Ascending aorta (tissue), 2 donors: ENCODE results near the gene PXDN. TPM values are rescaled to one million over a fixed set of nuclear protein-coding genes. Genes with fewer than 3 reads are reported as not detected.
"Not testable (repeated sequence)": the region's sequence is repeated elsewhere in the genome, so short reads cannot be mapped to it uniquely, and the experiment has no call there.

Experiments
- DNase-seq, 2 donors: peaks; one replicate each; pipeline ENCODE4 v3.0.0-alpha.2; 2019; ENCODE audit warnings: low spot score in 2 of 2
- H3K27ac ChIP-seq, 2 donors: fragments of 200-600 bp; sonication (generic); one replicate each; pipeline ENCODE4 v1.5.1; 2016 to 2017; ENCODE audit warnings: mild to moderate bottlenecking in 1 of 2
- H3K27me3 ChIP-seq: fragments of 200-600 bp; sonication (generic); one replicate; pipeline ENCODE4 v1.5.1; 2017
- H3K36me3 ChIP-seq, 2 donors: fragments of 200-600 bp; sonication (generic); one replicate each; pipeline ENCODE4 v1.5.1; 2016
- H3K4me1 ChIP-seq, 2 donors: fragments of 200-600 bp; sonication (generic); one replicate each; pipeline ENCODE4 v1.5.1; 2016 to 2017; ENCODE audit warnings: mild to moderate bottlenecking in 1 of 2
- H3K4me3 ChIP-seq, 2 donors: fragments of 200-600 bp; sonication (generic); one replicate each; pipeline ENCODE4 v1.5.1; 2016 to 2017; ENCODE audit warnings: mild to moderate bottlenecking in 1 of 2
- H3K9me3 ChIP-seq, 2 donors: fragments of 200-600 bp; sonication (generic); one replicate each; pipeline ENCODE4 v1.5.1; 2016
- intact Hi-C: fragments of 100-400 bp; cut with DNase I; formaldehyde crosslinking; loops from one replicate; pipeline ENCODE4 v1.15.1; 2023
- total RNA-seq: library from RNA; depleted of rRNA; stranded (reverse); fragments of >200 nt; gene quantifications from one replicate; pipeline ENCODE4 v1.1.0, GENCODE V29; 2016
- TF ChIP-seq, protein P1 (sequence below), 3 experiments: fragments of 200-600 bp in 2 of 3; fragments of 450-650 bp in 1 of 3; sonication (generic) in 2 of 3; IDR thresholded peaks; one replicate each; pipeline ENCODE4 v1.5.1; 2016 to 2019; ENCODE audit warnings: antibody characterized with exemption in 3 of 3, mild to moderate bottlenecking in 1 of 3, moderate library complexity in 1 of 3

The PXDN gene
- total RNA-seq, 1 donor from 2014 or later, result 188 TPM

DNA sequence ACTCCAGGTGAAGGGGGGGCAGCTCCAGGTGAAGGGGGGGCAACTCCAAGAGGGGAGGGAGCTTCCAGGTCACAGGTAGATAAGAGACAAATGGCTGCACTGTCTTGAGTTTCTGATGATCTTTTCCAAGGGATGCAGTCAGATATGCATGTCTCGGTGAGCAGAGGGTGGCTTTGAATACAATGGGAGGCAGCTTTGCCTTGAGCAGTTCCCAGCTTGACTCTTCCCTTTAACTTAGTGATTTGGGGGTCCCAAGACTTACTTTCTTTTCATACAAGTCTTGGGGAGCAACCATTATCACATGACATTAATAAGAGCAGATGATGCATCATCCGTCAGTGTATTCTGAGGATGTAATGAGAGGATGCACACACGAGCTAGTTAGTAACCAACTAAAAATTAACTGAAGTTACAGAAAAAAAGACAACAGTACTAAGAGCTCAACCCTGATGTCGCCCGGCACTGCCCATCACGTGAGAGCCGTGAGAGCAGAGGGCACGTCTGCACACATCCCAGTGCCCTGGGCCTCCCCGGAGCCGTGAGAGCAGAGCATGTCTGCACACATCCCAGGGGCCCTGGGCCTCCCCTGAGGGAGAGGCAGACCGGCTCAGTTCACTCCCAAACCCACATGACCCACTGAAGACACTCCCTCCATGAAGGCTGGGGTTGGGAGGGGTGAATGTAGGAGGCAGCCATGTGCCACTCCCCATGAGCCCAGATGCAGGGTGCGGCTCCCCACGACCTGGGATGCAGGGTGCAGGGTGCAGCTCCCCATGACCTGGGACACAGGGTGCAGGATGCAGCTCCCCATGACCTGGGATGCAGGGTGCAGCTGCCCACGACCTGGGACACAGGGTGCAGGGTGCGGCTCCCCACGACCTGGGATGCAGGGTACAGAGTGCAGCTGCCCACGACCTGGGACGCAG, 39.4 kb downstream of the PXDN start:
- H3K36me3 ChIP-seq, result no peaks in the 10 kb centered on the region
- no peak overlapping the region for H3K27ac ChIP-seq
- no peak for DNase-seq
- H3K4me3 ChIP-seq, result no peak overlapping the region
- intact Hi-C loops, result loop anchor here (5.0 kb wide), 1 partner anchor 37 kb away; the partner anchor contains the start of gene PXDN
- TF ChIP-seq, protein P1, sequence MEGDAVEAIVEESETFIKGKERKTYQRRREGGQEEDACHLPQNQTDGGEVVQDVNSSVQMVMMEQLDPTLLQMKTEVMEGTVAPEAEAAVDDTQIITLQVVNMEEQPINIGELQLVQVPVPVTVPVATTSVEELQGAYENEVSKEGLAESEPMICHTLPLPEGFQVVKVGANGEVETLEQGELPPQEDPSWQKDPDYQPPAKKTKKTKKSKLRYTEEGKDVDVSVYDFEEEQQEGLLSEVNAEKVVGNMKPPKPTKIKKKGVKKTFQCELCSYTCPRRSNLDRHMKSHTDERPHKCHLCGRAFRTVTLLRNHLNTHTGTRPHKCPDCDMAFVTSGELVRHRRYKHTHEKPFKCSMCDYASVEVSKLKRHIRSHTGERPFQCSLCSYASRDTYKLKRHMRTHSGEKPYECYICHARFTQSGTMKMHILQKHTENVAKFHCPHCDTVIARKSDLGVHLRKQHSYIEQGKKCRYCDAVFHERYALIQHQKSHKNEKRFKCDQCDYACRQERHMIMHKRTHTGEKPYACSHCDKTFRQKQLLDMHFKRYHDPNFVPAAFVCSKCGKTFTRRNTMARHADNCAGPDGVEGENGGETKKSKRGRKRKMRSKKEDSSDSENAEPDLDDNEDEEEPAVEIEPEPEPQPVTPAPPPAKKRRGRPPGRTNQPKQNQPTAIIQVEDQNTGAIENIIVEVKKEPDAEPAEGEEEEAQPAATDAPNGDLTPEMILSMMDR (IDR thresholded peaks at IDR 0.05), result no peak
- peaks cover 4 to 22% of the 10 kb centered on the region in 2 donors for H3K4me1 ChIP-seq
- no peaks in the 10 kb centered on the region for H3K27me3 ChIP-seq
- no peaks in the 10 kb centered on the region for H3K9me3 ChIP-seq

DNA sequence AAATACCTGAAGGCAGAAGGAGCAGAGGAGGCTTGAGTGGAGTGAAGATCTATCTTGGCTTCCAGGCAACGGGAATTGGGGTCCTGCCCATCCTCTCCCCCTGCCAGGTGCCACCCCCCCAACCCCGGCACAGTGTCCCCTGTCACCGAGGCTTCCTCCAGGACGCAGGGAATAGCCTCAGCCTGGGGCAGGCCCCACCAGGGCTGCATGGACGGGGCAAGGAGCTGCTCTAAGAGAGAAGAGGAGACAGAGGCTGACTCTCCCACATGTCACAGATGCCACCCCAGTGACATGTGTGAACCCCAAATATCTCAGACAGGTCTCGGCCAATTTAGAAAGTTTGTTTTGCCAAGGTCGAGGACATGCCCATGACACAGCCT, 42.1 kb downstream of the PXDN start:
- no peak for DNase-seq
- H3K4me3 ChIP-seq, result no peak overlapping the region
- H3K36me3 ChIP-seq, result no peaks in the 10 kb centered on the region
- H3K27me3 ChIP-seq, result no peaks in the 10 kb centered on the region
- peaks cover 0 to 8% of the 10 kb centered on the region in 2 donors for H3K4me1 ChIP-seq
- no peak overlapping the region for H3K27ac ChIP-seq
- no peaks in the 10 kb centered on the region for H3K9me3 ChIP-seq
- intact Hi-C loops, result no loop called here
- TF ChIP-seq, protein P1 (IDR thresholded peaks at IDR 0.05), result no peak

DNA sequence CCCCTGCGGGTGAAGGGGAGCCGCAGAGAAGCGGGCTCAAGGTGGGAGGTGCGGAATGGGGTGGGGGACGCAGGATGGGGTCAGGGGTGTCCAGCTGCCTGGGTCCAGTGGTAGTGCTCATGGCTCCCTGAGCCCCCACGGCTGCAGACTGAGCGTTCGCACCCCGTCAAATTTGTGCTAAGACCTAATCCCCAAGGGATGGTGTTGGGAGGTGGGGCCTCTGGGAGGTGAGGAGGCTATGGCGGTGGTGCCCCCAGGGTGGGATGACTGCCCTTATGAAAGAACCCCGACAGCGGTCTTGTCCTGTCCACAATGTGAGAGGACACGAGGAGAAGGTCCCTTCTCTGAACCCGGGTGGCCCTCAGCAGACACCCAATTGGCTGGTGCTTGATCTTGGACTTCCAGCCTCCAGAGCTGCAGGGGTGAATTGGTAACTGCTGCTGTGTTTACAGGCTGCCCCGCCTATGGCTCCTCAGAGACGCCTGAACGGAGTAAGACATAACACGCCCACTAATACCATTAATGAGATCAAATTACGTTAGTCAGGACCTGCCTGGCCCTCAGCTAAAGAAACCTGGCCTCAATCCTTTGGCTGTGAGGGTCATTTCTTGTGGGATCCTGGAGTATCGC, 42.6 kb downstream of the PXDN start:
- Histone ChIP-seq H3K9me3 (no peaks in the 10 kb centered on the region), H3K27me3 (no peaks in the 10 kb centered on the region), H3K27ac (no peak overlapping the region), H3K36me3 (no peaks in the 10 kb centered on the region), H3K4me3 (no peak overlapping the region), H3K4me1 (peaks cover 0 to 8% of the 10 kb centered on the region in 2 donors)
- DNase-seq, result no peak
- TF ChIP-seq, protein P1 (IDR thresholded peaks at IDR 0.05), result no peak
- intact Hi-C loops, result no loop called here

DNA sequence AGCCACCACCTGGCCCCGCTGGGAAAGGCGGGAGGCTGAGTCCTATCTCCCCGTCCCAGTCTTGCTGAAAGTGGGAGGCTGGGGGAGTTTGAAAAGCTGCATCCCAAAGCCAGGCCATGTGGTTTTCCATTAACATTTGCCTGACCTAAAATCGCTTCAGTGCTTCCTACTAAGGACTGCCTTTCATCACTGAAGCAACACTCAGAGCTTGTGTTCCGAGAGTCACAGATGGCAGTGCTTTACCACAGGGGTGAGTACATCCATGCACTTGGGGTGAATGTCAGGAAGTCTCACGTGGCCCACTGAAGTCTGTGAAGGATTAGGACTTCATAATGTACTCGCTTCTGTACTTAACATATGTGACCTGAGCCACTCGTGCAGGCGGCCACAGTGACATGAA, 43.3 kb downstream of the PXDN start:
- Histone ChIP-seq H3K36me3 (no peaks in the 10 kb centered on the region), H3K4me3 (no peak overlapping the region), H3K27ac (no peak overlapping the region), H3K4me1 (peaks cover 0 to 8% of the 10 kb centered on the region in 2 donors), H3K27me3 (no peaks in the 10 kb centered on the region), H3K9me3 (no peaks in the 10 kb centered on the region)
- intact Hi-C loops, result no loop called here
- TF ChIP-seq, protein P1 (IDR thresholded peaks at IDR 0.05), result no peak
- DNase-seq, result no peak

DNA sequence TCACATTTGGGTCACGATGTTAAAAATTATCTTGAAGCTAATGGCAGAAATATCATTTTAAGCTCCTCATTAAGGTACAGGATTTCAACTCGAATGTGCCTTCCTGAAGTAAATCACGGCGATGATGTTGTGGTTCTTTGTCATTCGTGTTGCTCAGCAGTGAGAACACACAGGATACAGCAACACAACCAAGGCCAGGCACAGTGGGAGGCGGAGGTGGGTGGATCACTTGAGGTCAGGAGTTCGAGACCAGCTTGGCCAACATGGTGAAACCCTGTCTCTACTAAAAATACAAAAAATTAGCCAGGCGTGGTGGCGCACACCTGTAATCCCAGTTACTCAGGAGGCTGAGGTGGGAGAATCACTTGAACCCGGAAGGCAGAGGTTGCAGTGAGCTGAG, 43.9 kb downstream of the PXDN start:
- H3K4me1 ChIP-seq, DNase-seq, intact Hi-C loops, H3K27me3 ChIP-seq, H3K27ac ChIP-seq, H3K9me3 ChIP-seq, H3K36me3 ChIP-seq, H3K4me3 ChIP-seq: not testable (repeated sequence)
